Stimulated activated CD4-positive, alpha-beta T cell treated with anti-CD3 and anti-CD28 coated beads, TNF-alpha, amount 100 ng/mL, for 1 hour (primary cell): ENCODE data around the gene XPR1.

Experiments
- DNase-seq, 3 donors: peaks; one replicate each; pipeline ENCODE4 v3.0.0-alpha.2; 2020; ENCODE audit warnings: low read depth in 3 of 3, low spot score in 1 of 3

XPR1 gene

DNA sequence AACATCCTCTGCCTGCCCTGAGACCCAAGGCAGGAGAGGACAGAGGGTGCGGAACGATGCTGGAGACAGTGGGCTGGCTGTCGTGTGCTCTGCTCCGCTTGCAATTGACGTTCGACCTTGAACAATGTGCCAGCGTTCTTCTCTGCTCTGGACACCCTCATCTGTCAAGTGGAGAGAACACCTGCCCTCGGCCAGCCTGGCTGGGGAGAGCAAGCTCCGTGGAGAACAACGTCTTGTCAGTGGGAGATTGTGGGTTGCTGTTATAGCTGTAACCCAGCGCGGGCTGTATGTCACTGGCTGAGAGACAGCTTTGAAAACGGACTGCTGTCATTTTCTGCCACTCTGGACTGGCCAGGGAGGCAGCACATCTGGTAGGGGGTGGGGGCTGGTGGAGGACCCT lies 295.5 kb downstream of the XPR1 start:
- no peak for DNase-seq

DNA sequence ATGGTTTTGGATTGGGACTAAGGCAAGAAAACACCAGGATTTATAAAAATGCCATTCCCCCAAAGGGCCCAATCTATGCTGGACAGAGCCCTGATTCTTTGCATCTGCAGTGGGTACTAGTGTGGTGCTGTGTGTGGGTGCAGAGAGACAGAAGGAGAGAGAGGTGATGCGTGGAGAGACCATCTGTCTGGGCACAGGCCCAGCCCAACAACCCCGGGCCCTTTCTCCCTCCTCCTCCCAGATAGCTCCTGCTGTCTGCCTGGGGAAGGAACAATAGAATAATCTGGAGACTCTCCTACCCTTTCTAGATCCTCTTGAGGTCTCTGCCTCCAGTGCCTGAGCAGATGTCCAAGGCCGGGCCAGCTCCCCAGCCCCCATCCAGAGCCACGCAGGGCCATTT lies 296.0 kb downstream of the XPR1 start:
- no peak for DNase-seq

DNA sequence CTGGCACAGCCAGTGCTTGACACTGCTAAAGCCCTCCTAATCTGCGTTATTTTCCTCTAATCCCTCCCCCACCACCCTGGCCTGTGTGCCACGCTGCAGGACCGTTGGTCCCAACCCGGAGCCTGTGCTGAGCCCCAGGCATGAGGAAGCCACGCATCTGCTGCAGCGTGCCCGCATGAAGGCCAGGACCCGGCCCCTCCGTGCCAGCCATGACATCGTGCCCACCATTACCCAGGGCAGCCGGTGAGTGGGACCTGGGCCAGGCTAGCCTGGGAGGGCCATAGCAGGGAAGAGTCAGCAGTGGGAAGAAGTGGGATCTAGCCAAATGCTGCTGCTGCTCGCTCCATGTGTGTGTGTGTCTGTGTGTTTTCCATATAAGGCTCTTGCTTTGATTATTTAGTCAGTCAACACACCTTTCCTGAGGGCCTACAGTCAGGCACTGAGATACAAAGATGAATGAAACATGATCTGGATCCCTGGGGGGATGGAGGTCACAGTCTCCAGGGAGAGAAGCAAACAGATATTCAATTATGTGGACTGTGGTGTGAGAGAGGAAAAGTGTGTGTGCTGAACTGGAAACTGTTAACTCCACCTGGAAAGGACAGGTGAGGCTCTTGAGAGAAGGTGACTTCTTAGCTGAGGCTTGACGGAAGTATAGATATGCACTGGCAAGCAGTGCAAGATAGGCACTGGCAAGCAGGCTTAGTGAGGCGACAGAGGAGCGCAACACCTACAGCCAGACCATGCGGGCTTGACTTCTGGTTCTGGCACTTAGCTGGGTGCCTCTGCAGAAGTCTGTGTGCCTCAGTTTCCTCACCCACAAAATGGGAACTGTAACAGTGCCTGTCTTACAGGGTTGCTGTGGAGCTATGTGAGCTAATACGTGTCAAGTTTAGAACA lies 296.8 kb downstream of the XPR1 start:
- DNase-seq: no peak

DNA sequence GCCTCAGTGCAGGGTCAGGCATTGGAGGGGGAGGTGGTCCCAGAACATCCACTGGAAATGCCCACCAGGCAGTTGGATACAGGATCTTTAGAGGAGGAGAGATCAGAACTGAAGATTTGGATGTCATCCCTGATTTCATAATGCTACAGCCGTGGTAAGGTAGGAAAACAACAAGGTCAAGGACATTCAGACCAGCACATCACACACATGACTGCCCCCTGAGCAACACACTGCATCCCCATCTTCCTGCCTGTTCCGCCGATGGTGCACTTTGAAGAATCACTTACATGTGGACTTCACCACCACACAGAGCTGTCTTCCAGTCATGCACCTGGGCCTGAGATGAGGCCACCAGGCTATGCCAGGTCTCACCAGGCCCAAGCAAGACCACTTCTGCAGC lies 297.6 kb downstream of the XPR1 start:
- no peak for DNase-seq

DNA sequence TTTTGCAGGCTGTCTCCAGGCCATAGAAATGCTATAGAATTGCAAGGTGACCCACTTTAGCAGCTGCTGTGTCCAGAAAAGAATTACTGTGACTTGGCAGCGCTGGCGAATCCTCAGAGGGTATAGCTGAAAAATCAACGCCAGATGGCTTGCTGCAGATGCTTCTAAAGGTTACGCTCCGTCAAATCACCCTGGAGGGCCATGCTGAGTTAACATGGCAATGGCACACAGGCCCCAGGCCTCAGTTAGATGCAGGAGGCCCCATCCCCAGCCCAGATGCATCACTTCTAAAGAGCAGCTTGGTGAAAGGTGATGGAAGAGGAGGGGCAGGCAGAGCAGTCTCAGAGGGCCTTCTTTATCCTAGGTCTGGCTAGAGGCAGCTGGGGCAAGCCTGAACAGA lies 298.9 kb downstream of the XPR1 start:
- no peak for DNase-seq

DNA sequence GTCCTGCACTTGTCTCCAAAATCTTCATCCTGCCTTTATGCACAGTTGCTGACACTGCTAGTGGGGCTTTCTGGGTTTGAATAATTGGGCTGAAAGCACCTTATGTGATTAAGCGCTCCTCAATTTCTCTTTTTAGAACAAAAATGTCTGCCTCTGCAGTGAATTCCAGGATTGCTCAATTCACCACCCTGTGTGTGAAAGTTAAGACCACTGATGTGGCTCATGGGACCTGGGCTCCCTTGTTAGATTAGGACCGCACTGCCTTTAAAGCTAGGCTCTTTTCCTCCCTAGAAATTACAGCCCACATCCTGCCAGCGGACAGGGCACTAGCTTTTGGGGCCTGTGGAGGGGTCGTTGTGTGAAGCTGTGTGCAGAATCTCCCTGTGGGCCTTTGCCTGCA lies 299.7 kb downstream of the XPR1 start:
- DNase-seq: no peak

DNA sequence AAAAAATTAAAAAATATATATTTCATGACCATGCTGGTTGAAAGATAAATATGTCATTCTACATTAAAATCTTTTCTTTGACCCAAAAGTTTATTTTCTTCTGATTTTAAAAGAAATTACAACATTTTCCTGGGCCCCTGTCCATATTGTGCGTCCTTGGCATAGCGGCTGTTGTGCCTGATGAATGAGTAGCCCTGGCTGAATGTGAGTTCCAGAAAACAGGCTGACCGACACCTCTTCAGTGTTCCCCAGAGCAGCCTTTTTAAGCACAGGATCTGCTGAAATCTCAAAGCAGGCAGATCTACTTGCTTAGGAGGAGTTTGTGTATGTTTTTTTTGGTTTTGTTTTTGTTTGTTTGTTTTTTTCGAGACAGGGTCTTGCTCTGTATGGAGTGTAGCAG lies 300.6 kb downstream of the XPR1 start:
- DNase-seq: no peak

DNA sequence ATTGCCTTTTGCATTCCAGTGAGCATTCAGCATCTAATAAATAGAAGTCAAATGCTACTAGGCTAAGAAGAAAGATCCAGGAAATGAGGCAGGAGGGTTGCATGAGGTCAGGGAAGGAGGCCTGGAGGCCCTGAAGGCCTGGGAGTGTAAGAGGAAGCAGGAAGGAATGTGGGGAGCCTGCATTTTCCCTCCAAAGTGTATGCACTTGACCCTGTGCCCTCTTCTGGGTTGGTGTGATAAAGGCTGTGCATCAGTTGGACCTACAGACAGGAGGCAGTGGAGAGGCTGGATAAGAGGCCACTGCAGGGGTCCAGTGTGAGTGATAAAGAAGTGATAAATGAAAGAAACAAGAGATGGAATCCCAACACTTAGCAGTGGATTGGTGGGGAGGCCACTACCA lies 301.3 kb downstream of the XPR1 start:
- no peak for DNase-seq

DNA sequence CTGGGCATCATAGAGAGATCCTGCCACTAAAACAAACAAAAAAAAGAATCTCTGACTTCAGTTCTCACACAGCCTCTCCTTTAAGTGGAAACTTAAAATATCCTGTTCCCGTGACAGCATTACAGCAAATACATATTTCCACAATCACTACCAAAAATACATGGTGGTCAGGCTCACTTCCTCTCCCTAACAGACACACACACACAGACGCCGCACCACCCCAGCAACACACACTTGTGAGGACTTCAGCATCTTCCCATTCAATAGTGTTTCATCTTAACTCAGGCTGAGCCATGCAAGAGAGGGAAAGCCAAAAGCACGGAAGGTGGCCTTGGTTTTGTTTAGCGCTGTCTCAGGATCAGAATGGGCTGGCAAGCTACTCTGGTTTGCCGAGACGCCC lies 302.7 kb downstream of the XPR1 start:
- no peak for DNase-seq

DNA sequence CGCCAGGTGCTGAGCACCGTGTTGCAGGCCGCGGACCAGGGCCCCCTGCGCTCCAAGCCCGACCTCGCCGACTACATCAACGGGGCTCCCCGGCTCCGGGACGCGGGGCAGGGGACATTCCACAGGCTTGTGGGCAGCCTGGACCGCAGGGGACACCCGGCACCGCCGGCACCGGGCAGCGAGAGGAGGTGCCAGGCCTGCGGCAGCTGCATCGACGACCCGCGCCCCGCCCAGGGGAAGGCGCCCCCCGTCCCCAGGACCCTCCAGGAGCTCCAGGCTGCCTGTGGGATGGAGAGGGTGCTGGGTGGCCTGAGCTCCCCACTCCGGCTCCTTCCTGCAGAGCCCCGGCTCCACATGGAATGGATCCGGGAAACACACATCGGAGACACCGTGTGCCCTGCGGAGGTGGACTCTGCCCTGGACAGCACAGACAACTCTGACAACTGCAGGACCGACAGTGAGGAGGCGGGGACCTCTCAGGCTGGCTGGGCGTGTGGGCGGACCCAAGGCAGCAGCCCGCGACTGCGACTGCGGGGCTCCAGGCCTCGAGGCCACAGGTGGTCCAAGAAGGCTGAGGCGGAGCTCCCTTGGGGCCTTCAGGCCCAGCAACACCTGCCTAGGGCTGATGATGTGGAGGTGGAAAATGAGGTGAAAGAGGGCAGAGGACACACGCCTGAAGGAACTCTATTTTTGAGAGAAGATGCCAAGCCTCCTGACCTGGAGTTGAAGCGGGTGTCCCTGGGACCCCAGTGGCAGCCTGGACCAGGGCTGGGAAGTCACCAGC lies 303.7 kb downstream of the XPR1 start:
- DNase-seq: no peak

DNA sequence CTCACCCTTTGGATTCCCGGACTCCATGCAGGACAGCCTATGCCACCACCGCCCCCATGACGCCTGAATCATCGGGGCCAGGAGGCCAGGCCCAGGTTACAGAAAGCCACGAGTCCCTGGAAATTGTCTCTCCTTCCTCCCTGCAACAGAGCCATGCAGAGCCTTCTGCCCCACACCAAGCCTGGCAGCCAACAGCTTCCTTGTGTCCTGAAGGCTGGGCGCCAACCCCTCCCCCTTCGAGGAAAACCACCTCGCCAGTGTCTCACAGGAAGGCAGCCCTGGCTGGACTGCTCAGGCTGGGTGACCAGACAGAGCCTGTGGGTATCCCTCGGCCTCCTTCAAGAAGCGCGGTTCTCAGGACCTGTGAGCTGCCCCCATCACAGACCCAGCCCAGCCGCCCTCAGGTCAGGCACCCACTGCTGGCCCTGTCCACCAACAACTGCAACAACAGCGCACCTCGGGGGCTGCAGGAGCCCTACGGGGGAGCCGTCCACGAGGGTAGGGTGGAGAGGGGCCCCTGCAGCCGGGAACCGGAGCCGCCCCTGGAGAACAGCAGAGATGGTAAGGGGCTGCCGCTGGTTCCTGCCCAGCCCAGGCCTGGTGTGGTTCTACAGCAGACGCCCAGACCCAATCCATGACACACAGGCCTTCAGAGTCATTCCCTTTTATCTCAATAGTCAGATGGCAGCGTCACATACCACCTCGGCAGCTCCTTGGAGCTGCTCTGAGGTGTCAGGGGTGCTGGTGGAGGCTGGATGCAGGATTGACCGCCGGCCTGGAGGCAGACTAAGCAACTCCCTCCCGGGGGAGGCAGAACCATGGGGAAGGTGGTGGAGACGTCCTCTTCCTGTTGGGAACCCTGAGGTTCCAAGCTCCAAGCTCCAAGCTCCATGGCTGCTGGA lies 304.5 kb downstream of the XPR1 start:
- DNase-seq: no peak

DNA sequence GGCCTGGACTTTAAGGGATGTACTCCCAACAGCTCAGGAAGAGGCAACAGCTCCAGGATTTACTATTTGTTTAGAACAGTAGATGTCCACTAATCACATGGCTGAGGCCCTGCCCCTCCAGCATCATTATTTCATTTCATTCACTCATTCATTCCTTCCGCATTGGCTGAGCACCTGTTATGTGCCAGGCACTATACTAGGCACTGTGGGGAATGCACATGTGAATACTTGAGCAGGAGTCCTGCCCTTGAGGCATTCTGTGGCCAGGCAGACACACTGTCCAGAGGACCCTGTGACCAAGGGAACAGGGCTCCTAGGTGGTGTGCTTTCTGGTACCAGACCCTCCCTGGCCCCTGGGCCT lies 305.2 kb downstream of the XPR1 start:
- DNase-seq: no peak

DNA sequence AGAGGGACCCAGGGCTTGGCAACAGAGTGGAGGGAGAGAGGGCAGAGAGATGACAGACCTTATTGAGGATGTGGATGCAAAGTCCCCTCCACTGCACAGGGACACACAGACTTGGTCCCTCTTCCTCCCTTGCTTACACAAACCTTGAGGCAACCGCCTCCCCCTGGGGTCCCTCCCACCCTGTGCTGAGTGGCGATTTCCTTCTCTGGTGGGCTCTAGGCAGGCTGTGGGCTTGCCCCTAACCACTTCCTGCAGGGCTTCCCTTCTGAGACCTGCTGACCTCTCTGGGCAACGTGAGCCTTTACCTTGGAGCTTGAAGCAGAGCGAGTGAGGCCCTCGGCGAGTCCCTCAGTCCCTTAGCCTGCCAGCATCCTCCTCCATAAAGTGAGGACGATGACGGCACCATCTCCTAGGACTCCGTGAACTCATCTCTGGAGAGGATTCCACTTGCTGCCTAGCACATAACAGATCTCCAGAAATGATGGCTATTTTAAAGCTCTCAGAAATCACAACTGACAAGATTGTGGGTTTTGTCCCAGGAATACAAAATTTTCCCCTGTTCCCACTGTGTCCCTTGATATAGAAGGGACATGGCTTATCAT lies 305.9 kb downstream of the XPR1 start:
- no peak for DNase-seq

DNA sequence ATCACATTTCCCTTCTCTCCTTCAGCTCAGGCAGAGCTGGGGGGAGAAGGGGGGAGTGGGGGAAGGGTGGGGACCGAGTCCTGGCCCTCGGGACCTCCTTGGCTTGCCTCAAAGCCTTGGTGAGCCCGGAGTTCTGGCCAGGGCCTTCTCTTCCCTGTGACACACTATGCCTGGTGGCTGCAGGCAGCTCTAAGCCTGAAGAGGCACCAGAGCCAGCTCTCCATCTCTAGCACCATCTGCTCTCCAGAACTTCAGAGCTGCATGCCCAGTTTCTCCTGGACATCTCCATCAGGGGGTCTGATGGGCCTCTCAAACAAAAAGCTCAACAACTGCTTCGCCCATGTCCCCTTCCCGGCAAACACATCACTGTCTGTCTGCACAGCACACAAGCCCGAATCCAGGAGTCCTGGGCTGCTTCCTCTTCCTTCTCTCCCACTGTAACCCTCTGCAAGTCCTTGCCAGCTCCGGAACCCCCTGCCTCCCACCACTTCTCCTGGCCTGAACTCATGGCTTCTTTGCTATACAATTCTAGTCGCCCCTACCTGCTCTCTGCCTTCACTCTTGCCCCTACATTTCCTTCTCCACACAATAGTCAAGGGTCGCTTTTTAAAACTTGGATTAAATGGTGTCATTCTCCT lies 307.4 kb downstream of the XPR1 start:
- no peak for DNase-seq

DNA sequence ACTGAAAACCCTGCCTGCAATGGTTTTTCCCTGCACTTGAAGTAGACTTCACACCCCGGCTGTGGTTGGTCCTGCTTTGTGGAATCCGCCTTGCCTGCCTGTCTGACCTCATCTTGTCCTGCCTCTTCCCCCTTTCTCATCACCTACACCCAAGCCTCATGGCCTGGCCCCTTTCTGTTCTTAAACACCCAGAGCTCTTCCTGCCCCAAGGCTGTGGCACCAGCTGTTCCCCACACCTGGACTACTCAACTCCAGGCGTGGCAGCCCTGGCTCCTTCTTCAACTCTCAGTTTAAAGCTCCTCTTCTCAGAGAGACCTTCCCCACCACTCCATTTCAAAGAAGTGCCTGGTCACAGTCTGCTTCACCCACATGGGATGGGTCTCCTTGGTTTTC lies 307.9 kb downstream of the XPR1 start:
- no peak for DNase-seq
